ENCODE data around the gene XXYLT1.
"Not testable (repeated sequence)": the region's sequence is repeated elsewhere in the genome, so short reads cannot be mapped to it uniquely, and the experiment has no call there.

XXYLT1 gene

GRCh38 chr3:195270817-195271409 lies at the start of gene XXYLT1:
TSS of gene XXYLT1 (minus strand) at chr3:195271159. CDS start at chr3:195271058, 101 bp downstream.
- peak; percentile 84 to 88 for DNase-seq (ENCODE audit: low read depth in 2 of 2)

GRCh38 chr3:195319060-195319459 lies 48.1 kb upstream of the XXYLT1 start:
- no peak for DNase-seq (ENCODE audit: low read depth in 2 of 2)

- DNase-seq (ENCODE audit: low read depth in 2 of 2): no peak
Measured at GRCh38 chr3:195312714-195313113, 41.8 kb upstream of the XXYLT1 start.

DNA sequence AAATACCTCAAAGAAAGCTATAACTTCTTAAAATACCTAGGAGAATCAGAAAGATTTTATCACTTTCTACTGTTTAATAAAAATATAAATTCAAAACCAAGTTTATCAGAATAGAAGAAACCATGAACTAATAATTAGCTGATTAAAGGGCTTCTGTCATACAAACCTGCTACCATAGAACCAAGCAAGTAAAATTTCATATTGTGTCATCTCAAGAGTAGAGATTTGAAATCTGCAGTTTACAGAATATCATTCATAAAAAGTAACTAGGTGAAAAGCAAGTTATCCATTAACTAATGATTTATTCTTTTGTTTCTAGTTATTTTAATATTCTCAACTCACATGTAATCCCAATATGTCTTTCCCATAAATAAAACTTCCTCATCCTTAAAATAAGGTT lies 36.8 kb upstream of the XXYLT1 start:
- no peak for DNase-seq (ENCODE audit: low read depth in 2 of 2)

GRCh38 chr3:195306369-195306768 lies 35.4 kb upstream of the XXYLT1 start:
- no peak for DNase-seq (ENCODE audit: low read depth in 2 of 2)

DNA sequence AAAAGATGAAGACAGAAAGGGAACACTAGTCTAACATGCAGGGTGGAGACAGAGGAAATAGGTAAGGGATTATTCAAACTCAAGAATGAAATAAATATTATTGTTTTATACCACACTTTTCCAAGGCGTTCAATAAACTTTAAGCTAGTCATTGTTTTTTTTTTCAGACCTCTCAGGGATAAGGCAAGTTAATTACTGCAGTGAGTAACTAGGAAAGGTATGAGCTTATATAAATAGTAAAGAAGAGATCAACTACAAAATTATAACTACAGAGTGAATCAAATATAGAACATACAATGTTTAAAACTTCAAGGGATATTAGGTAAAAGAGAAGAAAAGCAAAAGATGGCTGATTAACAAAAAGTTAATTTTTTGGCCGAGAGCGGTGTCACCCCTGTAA lies 31.5 kb upstream of the XXYLT1 start:
- no peak for DNase-seq (ENCODE audit: low read depth in 2 of 2)

DNA sequence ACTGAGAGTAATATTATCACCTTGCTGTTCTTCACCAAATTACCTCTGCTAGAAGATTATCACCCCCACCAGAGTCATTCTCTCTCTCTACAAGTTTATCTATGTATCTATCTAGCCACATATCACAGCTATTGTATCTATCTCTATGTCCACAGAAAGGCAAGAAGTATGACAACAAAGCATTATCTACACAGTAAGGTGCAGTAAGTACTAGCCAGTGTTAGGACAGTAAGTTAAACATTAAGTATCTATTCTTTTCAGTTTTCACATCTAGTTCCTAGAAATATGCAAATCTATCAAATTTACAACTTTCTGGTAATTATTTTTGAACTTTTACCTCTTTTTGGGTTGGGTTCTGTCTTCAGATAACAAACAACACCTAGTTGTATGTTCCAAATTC lies 26.5 kb upstream of the XXYLT1 start:
- no peak for DNase-seq (ENCODE audit: low read depth in 2 of 2)

- no peak for DNase-seq (ENCODE audit: low read depth in 2 of 2)
Measured at GRCh38 chr3:195296662-195297061, 25.7 kb upstream of the XXYLT1 start.

DNA sequence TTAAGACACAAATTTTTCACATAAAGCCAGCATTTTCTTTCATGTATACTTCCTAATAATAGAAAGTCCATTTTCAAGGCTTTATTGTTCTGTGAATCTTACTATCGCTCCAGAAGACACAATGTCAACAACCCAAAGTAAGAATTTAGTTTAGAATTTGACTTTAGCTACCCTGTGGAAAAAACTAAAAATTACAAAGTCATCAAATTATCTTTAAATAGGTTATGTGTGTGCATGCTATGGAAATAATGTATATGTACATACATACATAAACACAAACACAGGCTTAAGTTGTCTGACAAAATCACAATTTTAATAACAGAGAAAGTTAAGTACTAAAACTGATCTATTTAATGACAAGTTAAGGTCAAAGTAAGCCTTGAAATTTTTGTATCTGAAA lies 20.2 kb upstream of the XXYLT1 start:
- DNase-seq (ENCODE audit: low read depth in 2 of 2): no peak

GRCh38 chr3:195290643-195291042 lies 19.7 kb upstream of the XXYLT1 start:
- DNase-seq (ENCODE audit: low read depth in 2 of 2): not testable (repeated sequence)

DNA sequence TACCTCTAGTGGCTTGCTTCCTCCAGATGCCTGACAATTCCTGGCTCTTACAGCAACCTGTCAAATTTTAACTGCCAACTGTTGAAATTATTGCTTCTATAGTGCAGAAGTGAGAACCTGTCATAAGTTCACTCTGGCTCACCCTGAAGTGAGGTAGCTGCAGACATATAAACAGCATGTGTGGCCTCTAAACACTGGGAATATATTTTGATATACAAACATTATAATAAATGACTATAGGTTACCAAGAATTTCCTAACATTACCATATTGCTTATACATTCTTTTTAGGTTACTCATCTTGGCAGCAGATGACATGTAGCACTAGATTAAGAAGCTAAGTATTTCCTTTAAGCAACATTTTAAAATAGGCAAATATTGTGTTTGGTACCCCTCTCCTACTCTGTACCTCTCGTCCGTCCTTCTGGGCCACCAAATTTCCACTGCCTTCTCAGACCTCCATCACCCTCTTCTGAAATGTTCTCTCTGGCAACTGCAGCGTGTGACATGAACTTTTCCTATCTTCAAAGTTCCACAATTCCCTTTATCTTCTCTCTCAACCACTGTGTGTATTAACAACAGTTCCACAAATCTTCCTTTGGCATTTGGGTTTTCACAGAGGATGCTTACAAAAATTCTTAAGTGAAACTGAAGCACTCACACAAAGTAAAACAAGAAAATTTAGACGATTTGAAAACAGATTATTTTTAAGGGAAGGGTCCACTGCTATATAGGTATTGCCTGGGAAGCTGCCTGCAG lies 15.3 kb upstream of the XXYLT1 start:
- DNase-seq (ENCODE audit: low read depth in 2 of 2): no peak

DNA sequence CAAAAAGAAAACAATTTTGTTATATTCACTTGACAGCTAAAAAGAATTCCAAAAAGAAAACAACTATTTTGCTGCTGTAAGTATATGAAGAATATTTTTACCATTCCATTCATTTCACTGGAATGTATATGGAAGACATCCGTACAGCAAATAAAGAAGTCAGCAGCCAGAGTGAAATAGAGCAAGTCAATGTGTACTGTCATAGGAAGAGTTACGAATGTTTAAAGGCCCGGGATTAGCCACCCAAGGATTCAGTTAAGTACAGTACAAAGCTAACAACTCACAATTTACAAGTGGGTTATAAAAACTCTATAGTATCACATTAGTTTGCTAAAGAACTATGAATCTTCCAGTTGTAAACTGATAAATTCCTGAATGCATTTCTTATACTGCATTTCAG lies 14.4 kb upstream of the XXYLT1 start:
- DNase-seq (ENCODE audit: low read depth in 2 of 2): no peak

- DNase-seq (ENCODE audit: low read depth in 2 of 2): no peak
Measured at GRCh38 chr3:195284842-195285241, 13.9 kb upstream of the XXYLT1 start.

DNA sequence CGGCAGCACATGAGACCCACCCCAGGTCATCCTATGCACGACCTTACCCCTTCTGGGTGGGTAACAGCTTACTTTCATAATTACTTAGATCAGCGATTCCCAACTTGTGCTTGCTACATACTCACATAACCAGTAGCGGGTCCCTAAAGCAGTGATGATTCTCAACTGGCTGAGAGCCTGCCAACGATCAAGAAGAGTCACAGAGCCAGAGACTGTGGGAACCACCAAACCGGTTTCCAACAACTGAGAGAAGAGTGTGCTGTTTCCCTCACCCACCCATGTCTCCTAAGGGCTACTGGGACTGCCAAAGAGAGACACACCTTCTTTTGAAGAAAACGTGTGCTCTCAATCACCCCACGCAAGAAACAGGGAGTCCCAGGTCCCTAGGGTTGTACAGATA lies 12.0 kb upstream of the XXYLT1 start:
- DNase-seq (ENCODE audit: low read depth in 2 of 2): no peak

DNA sequence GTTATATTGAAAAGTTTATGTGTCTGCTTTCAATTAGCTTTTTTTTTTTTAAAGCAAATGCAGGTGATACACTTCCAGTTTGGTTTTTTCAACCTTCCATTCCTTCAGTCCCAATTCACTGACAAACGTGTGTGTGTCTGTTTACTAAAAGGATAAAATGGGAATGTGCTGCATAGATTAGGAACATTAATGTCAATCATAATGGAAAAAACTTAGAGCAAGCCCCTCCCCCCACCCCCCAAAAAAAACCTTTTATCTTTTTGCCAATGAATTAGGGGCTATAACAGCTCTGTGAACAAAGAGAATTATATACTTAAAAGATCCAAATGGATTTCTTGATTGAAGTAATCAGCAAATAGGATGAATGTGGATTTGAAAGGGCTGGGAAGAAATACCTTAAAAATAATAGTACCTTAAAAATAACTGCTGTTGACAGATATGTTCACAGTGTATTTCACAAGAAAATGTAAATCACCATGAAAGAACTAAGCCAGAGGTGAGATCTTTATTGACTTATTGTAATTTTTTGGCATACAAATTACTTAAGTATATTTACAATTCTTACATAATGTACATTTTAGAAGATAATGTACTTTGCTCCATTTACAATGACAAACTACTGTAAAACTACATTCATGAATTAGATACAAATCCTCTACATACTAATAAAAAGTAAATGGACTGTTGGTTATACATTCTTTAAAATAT lies 3.5 kb upstream of the XXYLT1 start:
- no peak for DNase-seq (ENCODE audit: low read depth in 2 of 2)

DNA sequence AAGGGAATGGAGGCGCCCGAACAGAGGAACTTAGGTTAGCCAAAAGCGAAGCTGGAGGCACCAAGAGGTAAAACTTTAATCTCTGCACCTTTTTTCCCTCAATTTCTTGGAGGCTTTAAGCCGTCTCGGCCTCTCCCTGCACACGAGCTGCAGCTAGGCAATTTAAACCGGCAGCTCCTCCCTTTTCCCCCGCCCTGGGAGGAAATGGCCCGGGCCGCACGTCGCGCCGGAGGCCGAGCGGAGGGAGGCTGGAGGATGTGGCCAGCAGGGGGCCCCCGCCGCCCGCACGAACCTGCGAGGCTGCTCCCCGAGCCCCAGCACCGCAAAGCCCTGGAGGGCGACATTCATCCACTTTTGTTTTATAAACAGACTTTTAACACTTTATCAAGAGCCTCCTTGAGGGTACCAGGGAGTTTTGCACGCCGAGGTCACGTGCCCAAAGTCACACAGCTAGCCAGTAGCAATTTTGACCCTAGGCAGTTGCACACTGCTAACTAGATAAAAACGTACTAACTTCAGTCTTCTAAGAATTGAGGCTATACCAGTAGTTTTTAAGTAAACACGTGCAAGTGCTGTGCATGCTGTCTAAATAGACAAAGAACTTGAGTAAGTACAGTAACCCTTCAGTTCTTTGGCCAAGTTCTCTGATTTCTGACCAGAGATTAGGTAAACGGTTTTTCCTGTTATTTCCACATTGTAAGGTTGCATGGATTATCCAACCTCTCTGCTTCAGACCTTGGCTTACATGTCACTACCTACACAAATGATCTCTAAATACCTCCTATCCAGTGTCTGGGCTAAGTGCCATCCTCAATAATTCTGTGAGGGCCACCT lies 668 bp upstream of the XXYLT1 start:
- DNase-seq (ENCODE audit: low read depth in 2 of 2): peak; percentile 85 to 87

DNA sequence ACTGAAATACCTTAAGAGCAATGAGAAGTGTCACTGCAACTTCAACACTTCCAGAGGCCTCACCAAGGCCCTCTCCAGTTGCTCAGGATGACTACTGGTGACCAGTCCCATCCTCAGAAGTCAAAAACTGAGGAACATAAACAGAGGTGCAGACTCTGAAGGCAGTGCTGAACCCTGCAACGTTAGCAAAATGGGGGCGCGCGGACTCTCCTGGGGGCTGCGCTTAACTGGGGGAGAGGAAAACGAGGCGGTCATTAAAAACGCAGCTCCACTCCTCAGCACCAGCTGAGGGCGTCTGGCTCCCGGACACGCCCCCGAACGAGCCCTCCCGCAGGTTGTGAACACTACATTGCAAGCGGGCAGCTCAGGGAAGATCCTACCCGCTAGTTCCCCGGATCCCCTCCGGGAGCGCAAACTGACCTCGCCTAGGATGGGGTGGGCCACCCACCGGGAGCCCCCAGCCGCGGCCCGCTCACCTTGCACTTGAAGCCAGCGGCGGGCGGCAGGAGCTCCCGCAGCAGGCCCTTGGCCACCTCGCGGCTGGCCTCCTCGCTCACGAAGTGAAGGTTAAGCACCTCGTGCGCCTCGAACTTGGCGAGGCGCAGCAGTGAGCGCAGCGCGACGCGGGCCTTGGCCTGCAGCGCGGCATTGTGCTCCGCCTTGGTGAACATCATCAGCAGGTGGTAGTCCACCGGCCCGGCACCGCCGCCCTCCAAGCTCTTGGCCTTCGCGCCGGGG lies 711 bp downstream of the XXYLT1 start:
- peak; percentile 39 to 44 for DNase-seq (ENCODE audit: low read depth in 2 of 2)

DNA sequence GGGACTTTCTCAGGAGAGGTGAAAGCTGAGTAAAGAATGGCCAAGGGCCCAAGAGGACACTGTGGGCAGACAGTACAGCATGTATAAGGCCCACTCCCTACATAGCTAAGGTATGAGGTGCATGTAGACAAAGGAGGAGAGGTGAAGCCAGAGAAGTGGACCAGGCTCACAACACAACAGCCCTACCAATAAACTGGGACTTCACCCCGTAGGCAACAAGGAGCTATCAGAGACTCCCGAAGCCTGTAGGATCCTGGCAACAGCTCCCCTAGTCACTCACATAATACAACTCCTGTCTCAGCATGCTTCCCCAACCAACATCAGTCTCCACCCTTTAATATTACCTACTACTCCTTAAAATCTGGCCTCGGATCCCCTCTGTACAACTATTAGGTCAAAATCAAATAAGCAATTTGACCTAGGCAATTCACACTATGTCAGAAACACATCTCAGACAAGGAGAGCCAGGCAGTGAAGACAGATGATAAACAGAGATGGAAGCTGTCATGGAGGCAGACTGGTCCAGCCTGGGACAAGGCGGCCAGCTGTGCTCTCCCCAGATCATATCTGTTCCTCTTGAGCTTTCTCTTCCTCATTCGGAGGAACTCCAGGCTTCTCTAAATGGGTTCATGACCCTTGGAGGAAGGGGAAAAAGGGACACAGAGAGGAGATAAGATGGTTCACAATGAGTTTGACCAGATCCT lies 1.4 kb downstream of the XXYLT1 start:
- DNase-seq (ENCODE audit: low read depth in 2 of 2): no peak

GRCh38 chr3:195268576-195269309 lies 2.2 kb downstream of the XXYLT1 start:
- no peak for DNase-seq (ENCODE audit: low read depth in 2 of 2)

- DNase-seq (ENCODE audit: low read depth in 2 of 2): no peak
Measured at GRCh38 chr3:195267096-195267495, 3.9 kb downstream of the XXYLT1 start.
